Heart left ventricle (tissue), 16 donors: ENCODE measurements around the gene GFPT1. TPM values are rescaled to one million over a fixed set of nuclear protein-coding genes. Genes with fewer than 3 reads are reported as not detected.

ENCODE experiments used
- ATAC-seq, 4 donors: fragments of 200-7000 bp; cut with Tn5 transposase; one replicate each; pipeline ENCODE4 v1.9.1; 2020 to 2022; ENCODE audit warnings: moderate library complexity in 4 of 4, mild to moderate bottlenecking in 3 of 4, moderate number of reproducible peaks in 1 of 4
- DNase-seq, 5 donors: peaks; one replicate each; pipeline ENCODE4 v3.0.0-alpha.2; 2020
- H3K27ac ChIP-seq, 12 donors: fragments of 200-600 bp; sonication (generic) in 4 of 12; one replicate each; pipeline versions ENCODE4 v1.5.0 to v1.8.0; 2016 to 2022; ENCODE audit warnings: mild to moderate bottlenecking in 2 of 12
- H3K27me3 ChIP-seq, 9 donors: fragments of 200-600 bp; sonication (generic) in 2 of 9; one replicate each; pipeline versions ENCODE4 v1.5.1 to v1.8.0; 2016 to 2022; ENCODE audit warnings: mild to moderate bottlenecking in 3 of 9
- H3K36me3 ChIP-seq, 9 donors: fragments of 200-600 bp; sonication (generic) in 2 of 9; one replicate each; pipeline versions ENCODE4 v1.5.0 to v1.8.0; 2018 to 2022; ENCODE audit warnings: mild to moderate bottlenecking in 2 of 9
- H3K4me1 ChIP-seq, 12 donors: fragments of 200-600 bp; sonication (generic) in 4 of 12; one replicate each; pipeline versions ENCODE4 v1.5.0 to v1.8.0; 2016 to 2022; ENCODE audit warnings: mild to moderate bottlenecking in 3 of 12
- H3K4me3 ChIP-seq, 12 donors: fragments of 200-600 bp; sonication (generic) in 4 of 12; one replicate each; pipeline versions ENCODE4 v1.5.0 to v1.8.0; 2017 to 2022; ENCODE audit warnings: mild to moderate bottlenecking in 9 of 12, moderate library complexity in 4 of 12
- H3K9me3 ChIP-seq, 12 donors: fragments of 200-600 bp; sonication (generic) in 4 of 12; one replicate each; pipeline versions ENCODE4 v1.5.0 to v1.8.0; 2016 to 2022; ENCODE audit warnings: mild to moderate bottlenecking in 1 of 12
- POLR2A ChIP-seq, 2 donors: fragments of 450-650 bp; IDR thresholded peaks; one replicate each; pipeline ENCODE4 v1.6.1; 2017; ENCODE audit warnings: antibody characterized with exemption in 2 of 2, mild to moderate bottlenecking in 2 of 2, moderate library complexity in 2 of 2
- WGBS, 4 donors: extraction: QIAGEN DNeasy Blood & Tissue Kit in 2 of 4; methylation state at CpG; one replicate each; pipeline versions ENCODE4 v1.1.5 to v1.1.7; 2013 to 2018; 5-methylcytosine and 5-hydroxymethylcytosine counted together
- intact Hi-C, 10 donors: fragments of 100-400 bp; cut with DNase I; formaldehyde crosslinking; loops; one replicate each; pipeline versions ENCODE4 v1.11.1 to v1.14.2; 2022
- polyA plus RNA-seq, 2 donors: library from polyadenylated mRNA; stranded (reverse); fragments of 200-250 nt; gene quantifications; one replicate each; pipeline ENCODE4 v1.2.3, GENCODE V29; 2013
- total RNA-seq, 9 donors: library from RNA; depleted of rRNA in 2 of 9; stranded (reverse); fragments of >200 nt in 2 of 9; fragmentation: NEBNext Ultra II Directional in 3 of 9; extraction: Animal tissue kit (Norgen Biotek cat#: 25700) in 3 of 9; gene quantifications; one replicate each; pipeline versions ENCODE4 v1.1.0 to v1.2.4, GENCODE V29; 2016 to 2023
- TF ChIP-seq, protein P1 (sequence below), 12 donors: fragments of 200-600 bp; sonication (generic) in 4 of 12; IDR thresholded peaks; one replicate each; pipeline versions ENCODE4 v1.5.0 to v1.8.0; 2018 to 2022; ENCODE audit warnings: antibody characterized with exemption in 12 of 12, mild to moderate bottlenecking in 5 of 12
- donor health status: ischemic (EF 13 %, LVEDD 7.1; RV severe dilation, severe dysfunction).
- donor health status: healthy with polysubstance abuse.
- donor health status: DM: no; HTN: yes; CAD: no.
- donor health status: DM: no; HTN: no; CAD: no.
- donor health status: ischemic (EF 25% LVEDD 6.9; RV normal size, moderate dysfunction).
- donor health status: ischemic (EF 25% LVEDD 5.7; RV mildly dilated, moderate dysfunction).
- donor health status: healthy.
- donor health status: DM: yes; HTN: yes; CAD: no.
- donor health status: ischemic (EF 35%, LVEDD 5.7; RV mildly dilated, moderate dysfunction).
- donor health status: nonischemic (EF 11% LVEDD 7.7; RV severe dilation, severe dysfunction).
- donor health status: DM: yes; HTN: yes; CAD: no.
- donor health status: PGD.
- donor health status: ischemic (EF 29% LVEDD 5.4; RV normal size, mild dysfunction).
- donor health status: nonischemic (EF 23%, LVEDD 6.1; RV moderate dilation, normal function).

The GFPT1 gene
- total and polyA plus RNA-seq, 11 donors: 5.7 to 87.9 (median 46.2) TPM

GRCh38 chr2:69416147-69416546 is 29.1 kb upstream of the GFPT1 start:
- DNase-seq: no peak
- Histone ChIP-seq H3K4me1 (no peaks in the 10 kb centered on the region), H3K36me3 (peaks cover 0 to 100% (median 92%) of the 10 kb centered on the region in 9 donors), H3K27ac (no peak overlapping the region), H3K9me3 (no peaks in the 10 kb centered on the region), H3K4me3 (no peak overlapping the region), H3K27me3 (no peaks in the 10 kb centered on the region)
- no peak for ATAC-seq
- no peak for TF ChIP-seq POLR2A (IDR thresholded peaks at IDR 0.05)
- TF ChIP-seq, protein P1, sequence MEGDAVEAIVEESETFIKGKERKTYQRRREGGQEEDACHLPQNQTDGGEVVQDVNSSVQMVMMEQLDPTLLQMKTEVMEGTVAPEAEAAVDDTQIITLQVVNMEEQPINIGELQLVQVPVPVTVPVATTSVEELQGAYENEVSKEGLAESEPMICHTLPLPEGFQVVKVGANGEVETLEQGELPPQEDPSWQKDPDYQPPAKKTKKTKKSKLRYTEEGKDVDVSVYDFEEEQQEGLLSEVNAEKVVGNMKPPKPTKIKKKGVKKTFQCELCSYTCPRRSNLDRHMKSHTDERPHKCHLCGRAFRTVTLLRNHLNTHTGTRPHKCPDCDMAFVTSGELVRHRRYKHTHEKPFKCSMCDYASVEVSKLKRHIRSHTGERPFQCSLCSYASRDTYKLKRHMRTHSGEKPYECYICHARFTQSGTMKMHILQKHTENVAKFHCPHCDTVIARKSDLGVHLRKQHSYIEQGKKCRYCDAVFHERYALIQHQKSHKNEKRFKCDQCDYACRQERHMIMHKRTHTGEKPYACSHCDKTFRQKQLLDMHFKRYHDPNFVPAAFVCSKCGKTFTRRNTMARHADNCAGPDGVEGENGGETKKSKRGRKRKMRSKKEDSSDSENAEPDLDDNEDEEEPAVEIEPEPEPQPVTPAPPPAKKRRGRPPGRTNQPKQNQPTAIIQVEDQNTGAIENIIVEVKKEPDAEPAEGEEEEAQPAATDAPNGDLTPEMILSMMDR (IDR thresholded peaks at IDR 0.05): no peak
- 73 to 81% (median 79%) methylated on average over 1 of the region's 1 CpG for WGBS, 4 donors
- intact Hi-C loops: no loop called here

DNA sequence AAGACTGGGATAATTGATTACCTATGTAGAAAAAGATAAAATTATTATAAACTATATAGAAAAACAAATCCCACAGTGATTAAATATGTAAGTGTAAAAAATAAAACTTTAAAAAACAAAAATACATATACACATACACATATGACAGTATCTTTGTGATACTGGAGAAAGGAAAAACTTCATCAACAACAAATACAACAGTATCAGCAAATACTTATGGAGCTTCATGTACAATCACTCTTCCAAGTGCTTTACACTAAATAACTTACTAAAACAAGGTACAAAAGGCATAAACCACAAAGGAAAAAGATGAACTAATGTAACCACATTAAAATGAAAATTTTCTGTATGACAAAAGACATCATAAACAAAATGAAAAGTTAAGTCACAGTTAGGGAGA is 24.1 kb upstream of the GFPT1 start:
- intact Hi-C loops: no loop called here
- ATAC-seq: no peak
- peaks cover 0 to 94% (median 86%) of the 10 kb centered on the region in 9 donors for H3K36me3 ChIP-seq
- no peak for DNase-seq
- H3K4me1 ChIP-seq: no peaks in the 10 kb centered on the region
- H3K27me3 ChIP-seq: no peaks in the 10 kb centered on the region
- TF ChIP-seq, protein P1 (IDR thresholded peaks at IDR 0.05): no peak
- TF ChIP-seq POLR2A (IDR thresholded peaks at IDR 0.05): no peak
- H3K4me3 ChIP-seq: no peak overlapping the region
- no peaks in the 10 kb centered on the region for H3K9me3 ChIP-seq
- H3K27ac ChIP-seq: no peak overlapping the region

DNA sequence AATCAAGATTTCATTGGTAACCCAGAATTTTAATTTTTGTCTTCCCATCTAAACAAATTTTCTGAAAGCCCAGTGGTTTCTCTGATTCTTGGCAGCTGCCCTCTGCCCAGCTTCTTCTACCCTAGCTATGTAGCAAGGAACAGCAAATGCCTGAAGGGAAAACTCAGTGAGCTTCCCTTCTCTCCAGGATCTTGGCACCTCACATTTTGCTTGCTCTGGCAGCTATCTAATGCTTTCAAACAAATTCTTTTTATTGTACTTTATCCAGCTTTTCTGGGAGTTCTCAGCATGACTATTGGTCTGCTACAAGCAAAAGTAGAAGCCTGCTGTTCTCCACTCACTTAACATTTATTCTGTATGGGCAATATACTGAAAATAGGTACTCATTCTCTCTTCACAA is 18.3 kb upstream of the GFPT1 start:
- Histone ChIP-seq H3K4me1 (no peaks in the 10 kb centered on the region), H3K27ac (no peak overlapping the region), H3K27me3 (no peaks in the 10 kb centered on the region), H3K9me3 (peaks cover 0 to 8% (median 0%) of the 10 kb centered on the region in 12 donors), H3K36me3 (peaks cover 0 to 97% (median 87%) of the 10 kb centered on the region in 9 donors), H3K4me3 (no peak overlapping the region)
- DNase-seq (no peak), ATAC-seq (no peak)
- TF ChIP-seq POLR2A (IDR thresholded peaks at IDR 0.05): no peak
- TF ChIP-seq, protein P1 (IDR thresholded peaks at IDR 0.05): no peak
- intact Hi-C loops: no loop called here

- Histone ChIP-seq H3K4me3 (no peak overlapping the region), H3K4me1 (peaks cover 0 to 15% (median 5%) of the 10 kb centered on the region in 12 donors), H3K27me3 (no peaks in the 10 kb centered on the region), H3K36me3 (peaks cover 0 to 95% (median 75%) of the 10 kb centered on the region in 9 donors), H3K9me3 (peaks cover 0 to 8% (median 0%) of the 10 kb centered on the region in 12 donors), H3K27ac (no peak overlapping the region)
- no peak for DNase-seq
- no peak for ATAC-seq
- WGBS, 4 donors: 97 to 98% (median 97%) methylated on average over 3 of the region's 3 CpGs
- intact Hi-C loops: loop anchor here in 1 of 10 donors (2.0 kb wide), 1 partner anchor 65 kb away; no protein-coding TSS in a partner anchor
- TF ChIP-seq, protein P1 (IDR thresholded peaks at IDR 0.05): no peak
- TF ChIP-seq POLR2A (IDR thresholded peaks at IDR 0.05): no peak
These were observed 13.1 kb upstream of the GFPT1 start for GRCh38 chr2:69400121-69400520.
